ENCODE results near the gene GMDS.

Gene GMDS

GRCh38 chr6:2036710-2037023, 208.7 kb downstream of the GMDS start:
- H3K36me3 ChIP-seq (ENCODE audit: insufficient read depth, low read length) = no peaks in the 10 kb centered on the region
- no peak overlapping the region for H3K9ac ChIP-seq (ENCODE audit: low read depth, low read length)
- no peaks in the 10 kb centered on the region for H3K9me3 ChIP-seq (ENCODE audit: control insufficient read depth, insufficient read depth, low read length)
- H3K4me1 ChIP-seq (ENCODE audit: insufficient read depth, low read length) = no peaks in the 10 kb centered on the region

DNA sequence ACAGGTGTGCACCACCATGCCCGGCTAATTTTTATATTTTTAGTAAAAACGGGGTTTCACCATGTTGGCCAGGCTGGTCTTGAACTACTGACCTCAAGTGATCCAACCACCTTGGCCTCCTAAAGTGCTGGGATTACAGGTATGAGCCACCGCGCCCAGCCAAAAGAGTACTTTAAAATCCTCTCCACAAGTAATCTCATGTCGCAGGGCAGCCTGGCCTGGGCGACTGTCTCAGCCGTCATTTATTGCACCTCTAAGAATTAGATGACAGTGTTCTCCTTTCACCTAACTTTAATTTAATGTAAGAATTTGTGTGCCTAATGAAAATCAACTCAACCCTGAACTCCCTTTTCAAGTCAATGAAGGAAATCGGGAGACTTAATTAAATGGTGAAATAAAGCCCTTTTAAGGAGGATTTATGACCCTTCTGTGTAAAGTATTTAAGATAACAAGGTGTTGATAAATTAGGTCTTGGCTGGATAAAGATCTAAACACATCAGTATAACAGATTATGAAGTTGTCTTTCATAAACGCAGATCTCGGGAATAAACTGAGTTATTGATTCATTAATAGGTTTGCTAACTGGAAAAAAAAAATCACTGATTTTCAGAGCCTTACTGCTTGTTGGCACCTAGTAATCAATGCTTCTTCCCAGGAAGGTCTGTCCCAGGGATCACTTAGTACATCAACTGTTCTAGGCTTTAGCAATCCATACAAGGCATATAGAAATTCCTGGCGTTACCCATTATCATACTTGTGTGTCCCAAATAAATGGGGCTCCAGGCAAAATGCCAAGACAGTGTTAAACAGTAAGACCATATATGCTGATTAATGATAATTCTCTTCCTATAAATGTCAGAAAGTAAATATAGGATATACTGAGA, 209.3 kb downstream of the GMDS start:
- Histone ChIP-seq H3K9ac (ENCODE audit: low read depth, low read length) (no peak overlapping the region), H3K9me3 (ENCODE audit: control insufficient read depth, insufficient read depth, low read length) (no peaks in the 10 kb centered on the region), H3K4me1 (ENCODE audit: insufficient read depth, low read length) (no peaks in the 10 kb centered on the region), H3K36me3 (ENCODE audit: insufficient read depth, low read length) (no peaks in the 10 kb centered on the region)

- peaks cover 6% of the 10 kb centered on the region; the same call in 1 of the 2 replicates for H3K4me1 ChIP-seq (ENCODE audit: insufficient read depth, low read length)
- no peaks in the 10 kb centered on the region for H3K9me3 ChIP-seq (ENCODE audit: control insufficient read depth, insufficient read depth, low read length)
- no peaks in the 10 kb centered on the region for H3K36me3 ChIP-seq (ENCODE audit: insufficient read depth, low read length)
- H3K9ac ChIP-seq (ENCODE audit: low read depth, low read length) = no peak overlapping the region
Observed at GRCh38 chr6:2035046-2035445, 210.4 kb downstream of the GMDS start.

DNA sequence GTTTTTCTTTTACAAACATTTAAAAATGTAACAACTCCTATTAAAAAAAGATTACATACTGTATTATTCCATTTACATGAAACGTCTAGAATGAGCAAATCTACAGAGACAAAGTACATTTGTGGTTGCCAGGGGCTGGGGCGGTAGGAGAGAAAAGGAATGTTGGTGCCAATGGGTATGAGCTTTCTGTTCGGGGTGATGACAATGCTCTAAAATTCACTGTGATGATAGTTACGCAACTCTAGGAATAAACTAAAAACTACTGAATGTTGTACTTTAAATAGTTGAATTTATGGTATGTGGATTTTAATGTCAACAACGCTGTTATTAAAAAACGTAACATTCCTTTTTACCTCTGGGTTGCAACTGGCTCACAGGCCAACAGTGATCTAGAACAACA, 211.1 kb downstream of the GMDS start:
- Histone ChIP-seq H3K9me3 (ENCODE audit: control insufficient read depth, insufficient read depth, low read length) (no peaks in the 10 kb centered on the region), H3K9ac (ENCODE audit: low read depth, low read length) (no peak overlapping the region), H3K36me3 (ENCODE audit: insufficient read depth, low read length) (no peaks in the 10 kb centered on the region), H3K4me1 (ENCODE audit: insufficient read depth, low read length) (peaks cover 7% of the 10 kb centered on the region; the same call in 1 of the 2 replicates)

GRCh38 chr6:2033544-2033943, 211.9 kb downstream of the GMDS start:
- H3K9ac ChIP-seq (ENCODE audit: low read depth, low read length) = no peak overlapping the region
- H3K9me3 ChIP-seq (ENCODE audit: control insufficient read depth, insufficient read depth, low read length) = no peaks in the 10 kb centered on the region
- no peaks in the 10 kb centered on the region for H3K36me3 ChIP-seq (ENCODE audit: insufficient read depth, low read length)
- peaks cover 9% of the 10 kb centered on the region; the same call in 1 of the 2 replicates for H3K4me1 ChIP-seq (ENCODE audit: insufficient read depth, low read length)

DNA sequence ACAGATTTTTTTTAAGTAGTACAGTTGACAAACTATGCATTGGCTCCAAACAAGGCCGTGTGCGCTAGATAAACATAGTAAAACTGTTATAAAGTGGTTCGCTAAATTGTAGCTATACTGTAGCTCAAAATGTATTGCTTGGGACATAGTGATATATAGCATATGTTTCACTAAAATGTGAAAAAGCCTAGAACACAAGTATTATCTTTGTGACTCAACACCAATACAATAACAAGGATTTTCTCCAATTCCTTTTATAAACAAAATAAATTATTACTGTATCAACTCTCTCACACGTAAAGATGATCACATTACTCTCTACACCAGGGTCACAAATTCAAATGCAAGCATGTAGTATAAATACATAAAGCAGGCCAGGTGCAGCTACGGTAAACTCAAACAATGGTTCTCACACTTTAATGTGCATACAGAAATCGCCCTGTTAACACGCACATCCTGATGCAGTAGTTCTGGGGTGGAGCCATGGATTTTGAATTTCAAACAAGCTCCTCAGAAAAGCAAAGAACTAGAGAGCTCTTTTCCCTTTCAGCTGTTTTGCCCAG, 214.6 kb downstream of the GMDS start:
- no peak overlapping the region for H3K9ac ChIP-seq (ENCODE audit: low read depth, low read length)
- peaks cover 10% of the 10 kb centered on the region; the same call in 1 of the 2 replicates for H3K4me1 ChIP-seq (ENCODE audit: insufficient read depth, low read length)
- H3K36me3 ChIP-seq (ENCODE audit: insufficient read depth, low read length) = no peaks in the 10 kb centered on the region
- no peaks in the 10 kb centered on the region for H3K9me3 ChIP-seq (ENCODE audit: control insufficient read depth, insufficient read depth, low read length)

DNA sequence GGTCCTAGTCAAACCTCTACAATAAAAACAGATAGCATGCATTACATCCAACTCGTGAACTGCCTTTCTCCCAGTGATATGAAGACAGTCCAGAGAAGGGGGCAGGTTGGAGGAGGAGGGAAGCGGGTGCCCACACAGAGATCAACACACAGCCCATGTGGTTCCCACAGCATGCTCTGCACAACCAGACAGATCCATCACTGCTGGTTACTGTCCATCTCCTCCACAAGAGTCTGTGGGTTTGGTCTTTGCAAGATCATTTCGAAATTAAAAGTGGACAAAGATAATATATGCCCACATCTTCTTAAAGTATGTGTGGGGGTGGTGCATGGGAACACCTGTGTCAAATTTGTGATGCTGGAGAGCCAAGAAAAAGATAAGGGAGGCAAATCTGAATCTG, 215.5 kb downstream of the GMDS start:
- Histone ChIP-seq H3K9me3 (ENCODE audit: control insufficient read depth, insufficient read depth, low read length) (no peaks in the 10 kb centered on the region), H3K36me3 (ENCODE audit: insufficient read depth, low read length) (no peaks in the 10 kb centered on the region), H3K9ac (ENCODE audit: low read depth, low read length) (no peak overlapping the region), H3K4me1 (ENCODE audit: insufficient read depth, low read length) (peaks cover 10% of the 10 kb centered on the region; the same call in 1 of the 2 replicates)

GRCh38 chr6:2029130-2029794, 216.1 kb downstream of the GMDS start:
- H3K9me3 ChIP-seq (ENCODE audit: control insufficient read depth, insufficient read depth, low read length) = no peaks in the 10 kb centered on the region
- no peak overlapping the region for H3K9ac ChIP-seq (ENCODE audit: low read depth, low read length)
- no peaks in the 10 kb centered on the region for H3K36me3 ChIP-seq (ENCODE audit: insufficient read depth, low read length)
- peaks cover 10% of the 10 kb centered on the region; the same call in 1 of the 2 replicates for H3K4me1 ChIP-seq (ENCODE audit: insufficient read depth, low read length)

- H3K36me3 ChIP-seq (ENCODE audit: insufficient read depth, low read length) = no peaks in the 10 kb centered on the region
Observed at GRCh38 chr6:2028457-2029038, 216.9 kb downstream of the GMDS start.

DNA sequence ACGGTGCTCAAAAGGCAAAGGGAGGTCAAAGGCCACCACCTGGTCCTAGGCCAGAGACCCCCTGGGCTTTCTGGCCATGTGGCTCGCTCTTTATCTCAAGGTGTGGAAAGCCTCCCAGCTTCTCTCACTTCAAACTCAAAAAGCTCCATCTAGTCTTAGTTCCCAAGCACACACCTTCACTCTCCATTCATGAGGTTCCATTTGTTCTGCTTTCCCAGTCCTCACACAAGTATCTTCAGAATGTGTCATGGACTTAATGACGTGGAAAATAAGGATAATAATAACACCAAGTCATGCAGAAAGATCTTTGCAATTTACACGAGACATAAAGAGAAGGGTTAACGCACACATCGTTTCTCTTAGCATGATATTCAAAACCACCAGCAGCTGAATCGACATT, 219.3 kb downstream of the GMDS start:
- Histone ChIP-seq H3K9ac (ENCODE audit: low read depth, low read length) (no peak overlapping the region), H3K36me3 (ENCODE audit: insufficient read depth, low read length) (no peaks in the 10 kb centered on the region), H3K4me1 (ENCODE audit: insufficient read depth, low read length) (peaks cover 10% of the 10 kb centered on the region; the same call in 1 of the 2 replicates), H3K9me3 (ENCODE audit: control insufficient read depth, insufficient read depth, low read length) (no peaks in the 10 kb centered on the region)

More at GRCh38 chr6:2028457-2029038, 216.9 kb downstream of the GMDS start:
- H3K9me3 ChIP-seq (ENCODE audit: control insufficient read depth, insufficient read depth, low read length) = no peaks in the 10 kb centered on the region
- no peak overlapping the region for H3K9ac ChIP-seq (ENCODE audit: low read depth, low read length)
- H3K4me1 ChIP-seq (ENCODE audit: insufficient read depth, low read length) = peaks cover 10% of the 10 kb centered on the region; the same call in 1 of the 2 replicates

GRCh38 chr6:2021713-2022125, 223.7 kb downstream of the GMDS start:
- no peaks in the 10 kb centered on the region for H3K4me1 ChIP-seq (ENCODE audit: insufficient read depth, low read length)
- no peaks in the 10 kb centered on the region for H3K36me3 ChIP-seq (ENCODE audit: insufficient read depth, low read length)
- no peaks in the 10 kb centered on the region for H3K9me3 ChIP-seq (ENCODE audit: control insufficient read depth, insufficient read depth, low read length)
- H3K9ac ChIP-seq (ENCODE audit: low read depth, low read length) = no peak overlapping the region

DNA sequence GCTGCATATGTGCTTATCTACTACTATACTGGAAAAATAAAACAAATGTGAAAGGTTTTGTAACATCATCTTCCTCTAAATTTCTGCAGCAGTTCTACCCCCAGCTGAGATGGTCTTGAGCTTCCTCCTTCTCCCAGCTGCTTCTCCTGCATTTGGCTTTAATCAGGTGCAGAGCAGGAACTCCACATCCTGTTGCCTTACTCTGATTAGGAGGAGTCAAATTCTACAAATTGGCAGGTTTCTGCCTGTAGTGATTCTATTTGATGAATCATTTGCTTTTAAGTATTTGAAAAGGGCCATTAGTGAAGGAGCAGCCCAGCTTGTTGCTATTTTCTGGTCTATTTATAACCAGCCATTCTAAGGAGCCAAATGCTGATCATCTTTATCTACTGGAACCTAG, 224.5 kb downstream of the GMDS start:
- Histone ChIP-seq H3K9ac (ENCODE audit: low read depth, low read length) (no peak overlapping the region), H3K9me3 (ENCODE audit: control insufficient read depth, insufficient read depth, low read length) (no peaks in the 10 kb centered on the region), H3K36me3 (ENCODE audit: insufficient read depth, low read length) (no peaks in the 10 kb centered on the region), H3K4me1 (ENCODE audit: insufficient read depth, low read length) (no peaks in the 10 kb centered on the region)

DNA sequence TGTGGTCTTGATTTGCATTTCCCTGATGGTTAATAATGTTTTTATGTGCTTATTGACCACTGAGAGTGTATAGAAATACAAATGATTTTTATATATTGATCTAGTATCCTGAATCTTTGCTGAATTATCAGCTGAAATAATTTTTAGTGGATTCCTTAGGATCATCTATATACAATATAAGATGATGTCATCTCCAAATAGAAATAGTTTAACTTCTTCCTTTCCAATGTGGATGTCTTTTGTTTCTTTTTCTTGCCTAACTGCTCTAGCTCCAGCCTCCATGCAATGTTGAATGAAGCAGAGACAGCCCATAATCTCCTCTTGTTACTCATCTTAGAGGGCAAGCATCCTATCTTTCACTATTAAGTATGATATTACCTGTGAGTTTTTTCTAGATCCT, 226.4 kb downstream of the GMDS start:
- Histone ChIP-seq H3K4me1 (ENCODE audit: insufficient read depth, low read length) (no peaks in the 10 kb centered on the region), H3K9ac (ENCODE audit: low read depth, low read length) (no peak overlapping the region), H3K9me3 (ENCODE audit: control insufficient read depth, insufficient read depth, low read length) (no peaks in the 10 kb centered on the region; the same call in 1 of the 2 replicates), H3K36me3 (ENCODE audit: insufficient read depth, low read length) (no peaks in the 10 kb centered on the region)

- Histone ChIP-seq H3K9ac (ENCODE audit: low read depth, low read length) (no peak overlapping the region), H3K9me3 (ENCODE audit: control insufficient read depth, insufficient read depth, low read length) (no peaks in the 10 kb centered on the region; the same call in 1 of the 2 replicates), H3K4me1 (ENCODE audit: insufficient read depth, low read length) (no peaks in the 10 kb centered on the region), H3K36me3 (ENCODE audit: insufficient read depth, low read length) (no peaks in the 10 kb centered on the region)
Observed at GRCh38 chr6:2016040-2016439, 229.4 kb downstream of the GMDS start.
